DOHH2 (cell line): Measurements from ENCODE around the gene DLK1.

Source experiments
- CTCF ChIP-seq: fragments of 200-600 bp; sonication (generic); IDR thresholded peaks from one replicate; pipeline ENCODE4 v1.5.1; 2014; ENCODE audit warnings: antibody characterized with exemption, mild to moderate bottlenecking, low read depth, low read length; ENCODE audit not compliant: poor library complexity, severe bottlenecking
- EZH2phosphoT487 ChIP-seq: fragments of 200-600 bp; sonication (generic); IDR thresholded peaks from 2 replicates; pipeline ENCODE4 v1.6.1; 2017; ENCODE audit warnings: borderline replicate concordance, mild to moderate bottlenecking, antibody characterized with exemption, low read length, moderate library complexity, mixed read lengths

DNA sequence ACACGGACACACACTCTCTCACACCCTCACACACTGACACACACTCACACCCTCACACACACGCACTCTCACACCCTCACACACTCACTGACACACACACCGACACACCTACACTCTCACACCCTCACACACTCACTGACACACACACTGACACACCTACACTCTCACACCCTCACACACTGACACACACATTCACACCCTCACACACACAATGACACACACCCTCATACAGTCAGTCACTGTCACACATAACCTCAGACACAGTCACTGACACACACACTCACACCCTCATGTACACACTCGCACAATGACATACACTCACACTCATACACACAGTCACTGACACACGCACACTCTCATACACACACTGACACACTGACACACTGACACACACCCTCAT, 19.8 kb upstream of the DLK1 start:
- TF ChIP-seq CTCF (no peak), EZH2phosphoT487 (no peak)
